HG02973 (cell line): ENCODE measurements around the gene ARHGEF17.
"Not testable (repeated sequence)": the region's sequence is repeated elsewhere in the genome, so short reads cannot be mapped to it uniquely, and the experiment has no call there.

Source experiments
- ATAC-seq: cut with Tn5 transposase; IDR thresholded peaks from one replicate; pipeline ENCODE4 v1.9.1; 2021; ENCODE audit warnings: moderate library complexity; ENCODE audit not compliant: unreplicated experiment

Gene ARHGEF17, protein sequence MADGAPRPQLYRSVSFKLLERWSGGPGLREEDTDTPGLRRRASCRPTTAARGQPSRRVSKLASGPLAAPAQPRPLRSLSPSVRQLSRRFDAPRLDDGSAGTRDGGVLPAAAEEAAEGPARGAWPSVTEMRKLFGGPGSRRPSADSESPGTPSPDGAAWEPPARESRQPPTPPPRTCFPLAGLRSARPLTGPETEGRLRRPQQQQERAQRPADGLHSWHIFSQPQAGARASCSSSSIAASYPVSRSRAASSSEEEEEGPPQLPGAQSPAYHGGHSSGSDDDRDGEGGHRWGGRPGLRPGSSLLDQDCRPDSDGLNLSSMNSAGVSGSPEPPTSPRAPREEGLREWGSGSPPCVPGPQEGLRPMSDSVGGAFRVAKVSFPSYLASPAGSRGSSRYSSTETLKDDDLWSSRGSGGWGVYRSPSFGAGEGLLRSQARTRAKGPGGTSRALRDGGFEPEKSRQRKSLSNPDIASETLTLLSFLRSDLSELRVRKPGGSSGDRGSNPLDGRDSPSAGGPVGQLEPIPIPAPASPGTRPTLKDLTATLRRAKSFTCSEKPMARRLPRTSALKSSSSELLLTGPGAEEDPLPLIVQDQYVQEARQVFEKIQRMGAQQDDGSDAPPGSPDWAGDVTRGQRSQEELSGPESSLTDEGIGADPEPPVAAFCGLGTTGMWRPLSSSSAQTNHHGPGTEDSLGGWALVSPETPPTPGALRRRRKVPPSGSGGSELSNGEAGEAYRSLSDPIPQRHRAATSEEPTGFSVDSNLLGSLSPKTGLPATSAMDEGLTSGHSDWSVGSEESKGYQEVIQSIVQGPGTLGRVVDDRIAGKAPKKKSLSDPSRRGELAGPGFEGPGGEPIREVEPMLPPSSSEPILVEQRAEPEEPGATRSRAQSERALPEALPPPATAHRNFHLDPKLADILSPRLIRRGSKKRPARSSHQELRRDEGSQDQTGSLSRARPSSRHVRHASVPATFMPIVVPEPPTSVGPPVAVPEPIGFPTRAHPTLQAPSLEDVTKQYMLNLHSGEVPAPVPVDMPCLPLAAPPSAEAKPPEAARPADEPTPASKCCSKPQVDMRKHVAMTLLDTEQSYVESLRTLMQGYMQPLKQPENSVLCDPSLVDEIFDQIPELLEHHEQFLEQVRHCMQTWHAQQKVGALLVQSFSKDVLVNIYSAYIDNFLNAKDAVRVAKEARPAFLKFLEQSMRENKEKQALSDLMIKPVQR (N-terminal part only)

DNA sequence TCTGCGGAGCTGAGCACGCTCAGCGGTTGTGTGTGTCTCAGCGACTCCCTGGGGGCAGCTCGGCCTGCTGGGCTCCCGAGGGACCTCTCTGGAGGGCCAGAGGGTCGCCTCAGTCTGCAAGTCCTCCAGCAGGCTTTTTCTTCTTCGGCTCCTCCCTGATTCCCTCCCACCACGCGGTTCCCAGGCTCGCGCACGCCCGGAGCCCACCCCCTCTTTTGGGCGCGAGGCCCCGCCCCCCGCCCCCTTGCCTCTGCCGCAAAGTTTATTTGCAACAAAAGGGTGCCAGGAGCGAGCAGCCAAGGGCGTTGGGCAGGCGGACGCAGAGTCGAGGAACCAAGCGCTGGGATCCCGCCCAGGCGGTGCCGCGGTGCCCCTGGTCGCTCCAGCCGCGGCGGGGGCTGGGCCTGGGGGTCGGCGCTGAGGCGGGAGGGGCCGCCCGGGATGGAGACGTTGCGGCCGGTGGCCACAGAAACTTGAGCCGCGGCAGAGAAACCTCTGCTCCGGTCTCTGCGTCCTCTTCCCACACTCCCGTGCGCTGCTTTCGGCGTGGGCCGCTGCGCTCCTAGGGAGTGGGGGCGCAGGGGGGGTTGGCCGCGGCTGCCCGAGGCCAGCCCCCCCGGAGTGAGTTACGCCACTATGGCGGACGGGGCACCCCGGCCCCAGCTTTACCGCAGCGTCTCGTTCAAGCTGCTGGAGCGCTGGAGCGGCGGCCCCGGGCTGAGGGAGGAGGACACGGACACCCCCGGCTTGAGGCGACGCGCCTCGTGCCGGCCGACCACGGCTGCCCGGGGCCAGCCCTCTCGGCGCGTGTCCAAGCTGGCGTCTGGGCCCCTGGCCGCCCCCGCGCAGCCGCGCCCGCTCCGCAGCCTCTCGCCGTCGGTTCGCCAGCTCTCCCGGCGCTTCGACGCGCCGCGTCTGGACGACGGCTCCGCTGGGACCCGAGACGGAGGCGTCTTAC is at the start of gene ARHGEF17:
TSS of gene ARHGEF17 (plus strand) at position 274 of the 958 bp plus-strand sequence. CDS start at position 637, 363 bp downstream.
- ATAC-seq: peak; percentile 19

DNA sequence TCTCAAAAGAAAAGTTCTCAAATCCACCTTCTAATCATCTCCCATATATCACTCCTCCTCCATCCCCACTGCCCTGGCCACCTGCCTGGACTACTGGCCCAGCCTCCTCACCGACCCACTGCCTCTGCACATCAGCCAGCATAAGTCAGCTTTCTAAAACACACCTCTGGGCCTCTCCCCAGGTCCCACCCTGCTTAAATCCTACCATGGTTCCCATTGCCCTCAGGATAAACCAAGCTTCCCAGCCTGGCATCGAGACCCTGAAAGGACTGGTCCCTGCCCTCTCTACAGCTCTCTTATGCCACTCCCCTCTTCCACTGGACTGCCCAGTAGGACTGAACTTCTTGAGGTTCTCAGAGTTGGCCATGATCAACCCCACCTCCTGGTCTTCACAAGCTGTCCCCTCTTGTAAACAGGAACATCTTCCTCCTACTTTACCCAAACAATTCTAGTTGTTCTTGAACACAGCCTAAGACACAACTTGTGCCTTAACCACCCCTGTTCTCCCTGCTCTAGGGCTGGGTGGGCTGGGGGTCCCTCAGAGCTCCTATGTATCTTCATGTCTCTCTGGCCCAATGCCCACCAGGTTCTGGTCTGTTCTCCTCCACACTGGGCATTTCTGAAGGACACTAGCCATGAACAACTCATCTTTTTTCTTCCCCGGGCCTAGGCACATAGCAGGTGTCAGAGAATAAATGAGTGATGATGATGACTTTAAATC is 48.5 kb upstream of the ARHGEF17 start:
- ATAC-seq: no peak

DNA sequence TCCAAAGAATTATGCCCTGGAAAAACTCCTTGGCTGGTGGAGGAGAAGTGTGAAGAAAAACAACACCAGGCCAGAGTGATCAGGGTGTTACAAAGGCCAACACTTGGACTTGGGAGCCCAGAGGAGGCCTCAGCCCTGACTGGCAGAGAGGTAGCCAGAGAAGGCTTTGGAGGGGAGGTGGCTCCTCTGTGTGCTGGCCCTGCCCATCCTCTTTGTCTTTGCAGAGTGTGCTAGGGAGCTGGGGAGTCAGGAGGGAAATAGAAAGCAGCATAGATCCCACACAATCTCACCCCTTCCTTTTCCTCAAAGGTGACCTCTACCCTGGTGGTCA is 48.0 kb upstream of the ARHGEF17 start:
- no peak for ATAC-seq

DNA sequence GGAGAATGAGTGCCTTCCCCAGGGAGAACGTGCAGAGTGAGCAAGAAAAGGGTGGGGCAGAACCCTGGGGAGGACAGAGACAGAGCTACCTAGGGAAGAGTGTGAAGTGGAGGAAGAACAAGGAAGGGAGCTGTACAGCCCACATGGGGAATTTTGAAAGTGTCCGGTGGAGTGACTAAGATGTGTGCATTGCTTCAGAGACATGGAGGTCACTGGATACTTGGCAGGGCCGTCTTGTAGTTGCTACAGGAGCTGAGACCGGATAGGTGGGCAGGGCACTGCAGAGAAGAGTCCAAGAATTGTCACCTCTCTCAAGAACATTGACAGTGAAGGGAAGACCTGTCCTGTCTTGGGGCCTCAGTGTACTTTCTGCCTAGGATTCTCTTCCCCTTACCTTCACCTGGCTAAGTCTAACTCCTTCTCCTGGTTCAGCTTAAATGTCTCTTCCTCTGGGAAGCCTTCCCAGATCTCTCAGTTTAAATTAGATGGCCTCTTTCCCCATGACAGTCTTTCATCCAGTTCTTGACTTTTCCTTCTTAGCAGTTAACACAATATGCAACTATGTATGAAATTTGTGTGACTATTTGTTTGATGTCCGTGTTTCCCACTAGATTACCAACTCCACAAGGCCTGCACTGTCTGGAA is 45.1 kb upstream of the ARHGEF17 start:
- ATAC-seq: no peak

DNA sequence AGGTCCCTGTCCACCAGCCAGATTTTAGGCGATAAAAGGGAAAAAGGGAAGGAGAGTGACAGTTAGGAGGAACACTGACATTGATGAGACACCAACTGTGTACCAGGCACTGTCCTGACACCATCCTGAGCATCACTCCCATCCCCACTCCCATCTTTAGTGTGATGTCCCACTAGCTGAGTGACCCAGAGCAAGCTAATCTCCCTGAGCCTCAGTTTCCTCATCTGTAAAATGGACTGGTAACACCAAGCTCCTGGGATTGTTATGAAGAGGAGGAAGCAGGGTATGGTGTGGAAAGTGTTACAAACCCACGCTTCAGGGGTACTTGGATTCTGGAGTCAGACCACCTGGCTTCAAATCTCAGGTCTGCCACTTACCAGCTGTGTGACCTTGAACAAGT is 44.4 kb upstream of the ARHGEF17 start:
- ATAC-seq: no peak

DNA sequence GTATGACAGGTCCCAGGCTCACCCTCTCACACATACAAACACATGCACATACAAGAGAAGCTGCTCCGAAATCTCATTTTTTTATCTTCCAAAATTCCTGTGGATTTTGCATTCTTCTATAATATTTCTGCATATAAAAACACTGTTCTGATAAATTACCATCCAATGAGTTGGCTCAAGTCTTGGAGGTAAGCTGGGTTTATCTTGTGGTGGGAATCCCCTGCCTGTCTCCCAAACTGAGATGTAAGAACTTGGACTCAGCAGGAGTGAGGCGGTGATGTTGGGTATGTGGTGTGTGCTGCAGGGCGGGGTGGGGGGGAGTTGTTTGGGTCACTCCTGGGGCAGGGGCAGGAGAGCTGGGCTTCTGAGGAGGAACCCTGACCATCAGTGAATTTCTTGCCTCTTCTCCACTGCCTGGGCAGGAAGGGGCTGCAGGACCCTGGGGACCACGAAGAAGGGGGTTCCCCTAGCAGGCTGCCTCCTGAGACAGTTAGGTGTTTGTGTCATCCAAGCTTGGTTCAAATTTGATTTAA is 42.7 kb upstream of the ARHGEF17 start:
- no peak for ATAC-seq

DNA sequence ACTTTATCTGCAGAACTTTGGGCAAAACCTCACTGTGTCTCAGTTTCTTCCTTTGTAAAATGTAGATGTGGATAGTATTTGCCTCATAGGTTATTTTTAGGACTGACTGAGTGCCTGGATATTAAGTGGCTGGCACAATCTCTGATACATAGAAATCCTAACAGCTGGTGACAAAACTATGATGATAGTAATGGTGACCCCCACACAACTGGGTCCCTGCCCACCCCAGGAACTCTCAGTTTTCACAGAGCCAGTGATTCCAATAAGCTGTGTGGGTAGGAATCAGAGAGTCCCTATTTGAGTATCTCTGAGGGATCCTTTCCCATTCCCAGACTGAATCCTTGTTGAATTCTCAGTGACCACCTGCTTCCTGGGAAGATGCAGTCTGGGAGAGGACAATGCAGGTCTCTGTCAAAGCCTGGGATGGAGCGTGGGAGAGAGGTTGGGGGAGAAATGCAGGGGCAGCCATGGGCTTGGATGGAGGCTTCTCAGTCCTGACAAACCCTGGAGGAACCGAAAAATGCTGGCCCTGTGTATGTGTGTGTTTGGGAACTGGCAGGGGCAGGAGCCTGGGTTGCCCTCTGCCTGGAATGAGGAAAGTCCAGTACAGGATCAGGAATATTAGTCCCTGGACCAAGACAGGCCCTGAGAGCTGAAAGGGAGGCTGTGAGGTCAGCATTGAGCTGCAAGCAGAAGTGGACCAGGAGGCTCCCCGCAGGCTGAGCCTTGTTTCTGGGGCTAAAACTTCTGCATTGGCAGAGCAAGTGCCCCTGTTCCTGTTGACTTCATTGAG is 42.0 kb upstream of the ARHGEF17 start:
- no peak for ATAC-seq

DNA sequence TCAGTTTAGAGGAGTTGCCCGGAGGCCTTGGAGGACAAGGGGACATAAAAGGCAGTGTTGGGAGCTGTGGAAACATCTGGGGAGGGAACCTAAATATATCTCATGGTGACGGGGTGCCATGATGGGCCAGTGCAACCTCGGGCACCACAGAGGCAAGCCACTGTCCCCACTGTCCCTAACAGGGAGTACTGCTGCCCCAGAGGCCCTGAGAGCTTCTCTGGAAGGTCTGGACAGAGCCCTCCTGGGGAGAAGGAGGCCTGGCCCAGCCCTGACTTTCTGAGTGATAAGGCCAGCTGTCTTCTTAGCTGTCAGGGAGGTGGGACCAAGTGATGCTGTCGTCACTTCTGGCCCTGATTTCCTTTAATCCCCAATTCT is 41.4 kb upstream of the ARHGEF17 start:
- ATAC-seq: no peak

DNA sequence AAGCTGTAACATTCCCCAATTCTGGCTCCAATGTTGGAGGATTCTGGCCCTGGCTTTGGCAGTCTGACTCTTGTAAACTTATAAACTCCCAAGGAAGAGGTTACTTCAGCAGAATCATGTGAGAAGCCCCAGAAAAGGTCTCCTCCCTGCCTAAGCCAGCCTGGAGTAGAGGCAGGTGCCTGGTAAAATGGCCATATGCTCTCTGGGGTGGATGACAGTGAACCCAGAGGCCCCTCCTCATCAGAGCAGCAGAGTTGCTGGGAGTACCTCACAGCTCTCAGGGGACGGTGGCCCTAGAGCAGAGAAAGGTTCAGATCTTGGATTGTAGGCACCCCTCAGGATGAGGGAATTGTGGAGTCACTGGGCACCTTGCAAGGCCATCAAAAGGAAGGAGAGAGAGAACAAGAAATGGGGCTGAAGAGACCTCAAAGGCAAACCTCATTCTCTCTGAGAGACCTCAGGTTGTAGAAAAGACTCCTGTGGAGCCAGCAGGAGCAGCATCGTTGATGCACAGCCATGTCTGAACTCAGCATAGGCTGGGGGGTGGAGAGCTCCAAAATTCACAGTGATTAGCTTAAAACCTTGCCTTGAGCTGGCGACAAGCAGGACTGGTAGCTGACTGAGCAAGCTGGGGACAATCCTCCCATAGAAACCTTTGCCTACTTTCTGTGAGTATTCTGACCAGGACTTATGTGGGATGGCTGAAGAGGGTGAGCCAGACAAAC is 40.8 kb upstream of the ARHGEF17 start:
- no peak for ATAC-seq

DNA sequence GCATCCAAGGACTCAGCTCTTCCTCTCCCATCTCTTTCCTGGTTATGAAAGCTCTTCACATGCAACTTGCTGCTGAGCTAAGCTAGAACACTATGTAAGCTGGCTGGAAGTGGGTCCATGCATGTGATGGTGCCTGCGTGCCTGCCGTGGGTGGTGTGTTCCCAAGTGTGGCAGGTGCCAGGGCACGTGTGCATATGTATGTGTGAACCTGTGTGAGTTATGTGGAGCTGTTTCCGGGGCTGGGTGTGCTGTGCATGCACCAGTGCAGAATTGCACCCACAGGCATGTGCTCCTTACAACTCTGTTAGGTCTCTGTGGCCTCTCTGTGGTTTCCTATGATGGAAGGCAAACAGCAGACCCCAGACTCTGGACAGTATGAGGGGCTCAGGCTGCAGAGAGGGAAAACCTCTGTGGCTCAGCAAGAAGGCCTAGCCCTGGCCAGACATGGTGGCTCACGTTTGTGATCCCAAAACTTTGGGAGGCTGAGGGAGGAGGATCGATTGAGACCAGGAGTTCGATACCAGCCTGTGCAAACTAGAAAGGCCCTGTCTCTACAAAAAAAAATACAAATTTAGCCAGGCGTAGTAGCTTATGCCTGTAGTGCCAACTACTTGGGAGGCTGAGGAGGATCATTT is 40.1 kb upstream of the ARHGEF17 start:
- ATAC-seq: no peak

DNA sequence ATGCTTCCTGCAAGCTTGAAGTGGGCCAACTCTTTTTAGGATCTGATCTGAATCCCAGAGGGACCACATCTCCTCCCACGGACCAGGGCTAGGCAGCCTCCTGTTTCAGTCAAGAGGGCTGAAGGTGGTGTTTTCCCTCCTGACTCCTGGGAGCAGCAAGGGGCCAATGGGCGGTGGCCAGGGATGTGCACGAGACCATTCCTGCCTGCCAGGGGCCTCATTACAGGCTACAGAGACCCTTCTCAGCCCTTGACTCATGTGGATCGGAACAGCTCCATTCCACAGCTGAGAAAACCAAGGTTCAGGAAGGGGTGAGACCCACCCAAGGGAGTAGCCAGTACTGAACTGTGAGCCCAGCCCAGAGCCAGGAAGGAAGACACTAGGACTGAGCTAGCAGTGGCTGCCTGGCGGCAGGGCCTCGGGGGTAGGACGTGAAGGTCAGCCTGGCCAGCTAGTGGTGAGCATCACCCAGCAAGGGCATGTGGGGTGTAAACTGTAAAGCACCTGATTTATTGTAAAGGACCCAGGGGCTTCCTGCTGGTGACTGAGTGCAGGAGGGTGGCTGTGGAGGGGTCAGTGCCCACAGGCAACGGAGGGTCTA is 39.3 kb upstream of the ARHGEF17 start:
- ATAC-seq: no peak

DNA sequence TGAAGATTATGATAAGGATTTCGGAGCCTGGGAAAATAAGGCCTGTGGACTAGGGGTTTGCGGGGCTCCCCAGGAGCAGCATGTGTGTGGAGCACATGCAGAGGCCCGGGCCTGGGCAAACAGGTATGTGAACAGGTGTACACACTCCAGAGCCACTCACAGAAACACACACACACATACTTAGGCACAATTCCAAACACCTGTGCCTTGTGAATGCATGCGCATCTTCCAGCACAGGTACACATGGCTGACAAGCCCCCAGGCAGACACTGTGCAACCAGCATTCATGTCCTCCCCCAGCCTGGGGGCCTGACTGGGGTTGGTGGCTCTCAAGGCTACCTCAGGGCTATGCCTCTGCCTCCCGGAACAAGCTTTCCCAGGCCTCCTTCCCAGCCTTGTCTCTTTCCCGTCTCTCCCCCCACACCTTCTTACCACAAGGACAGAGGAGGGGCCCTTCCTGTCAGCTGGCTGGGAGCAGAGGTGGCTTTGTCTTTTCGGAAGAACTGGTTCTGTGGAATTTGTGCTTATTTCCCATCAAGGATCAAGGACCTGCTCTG is 38.5 kb upstream of the ARHGEF17 start:
- no peak for ATAC-seq

DNA sequence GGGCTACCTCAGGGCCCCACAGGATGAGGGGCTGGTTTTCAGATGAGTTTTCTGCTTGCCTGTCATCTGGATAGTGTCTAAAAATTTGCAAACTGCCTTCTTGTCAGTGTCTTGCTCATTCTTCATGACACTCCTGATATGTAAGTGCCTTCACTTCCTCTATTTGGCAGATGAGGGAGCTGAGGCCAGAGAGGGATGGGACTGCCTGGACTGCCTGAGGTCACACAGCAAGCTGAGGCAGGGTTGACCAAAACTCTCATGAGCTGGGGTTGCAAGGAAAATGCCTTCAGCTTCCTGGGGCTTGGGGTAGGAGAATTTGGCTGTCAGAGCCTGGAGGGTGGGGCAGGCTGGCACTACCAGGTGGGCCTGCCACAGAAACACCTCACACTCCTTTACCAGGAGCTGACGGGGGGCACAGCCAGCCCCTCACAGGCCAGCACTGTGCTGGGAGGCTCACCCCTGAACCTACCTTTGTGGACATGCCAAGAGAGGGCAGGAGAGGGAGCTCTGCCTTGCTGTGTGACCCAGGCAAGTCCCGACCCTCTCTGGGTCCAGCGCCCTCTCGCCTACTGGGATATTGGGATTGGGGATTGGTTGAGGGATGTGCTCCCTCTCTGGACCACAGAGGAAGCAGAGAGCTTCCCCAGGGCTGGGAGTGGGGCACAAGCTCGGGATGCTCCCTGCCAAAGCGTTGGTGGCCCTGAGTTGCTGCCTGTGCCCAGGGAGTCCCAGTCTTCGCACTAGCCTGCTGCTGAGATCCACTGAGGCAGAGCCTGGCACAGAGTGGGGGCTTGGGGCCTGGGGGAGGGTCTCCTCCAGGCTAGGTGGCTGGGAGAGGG is 37.8 kb upstream of the ARHGEF17 start:
- ATAC-seq: no peak

DNA sequence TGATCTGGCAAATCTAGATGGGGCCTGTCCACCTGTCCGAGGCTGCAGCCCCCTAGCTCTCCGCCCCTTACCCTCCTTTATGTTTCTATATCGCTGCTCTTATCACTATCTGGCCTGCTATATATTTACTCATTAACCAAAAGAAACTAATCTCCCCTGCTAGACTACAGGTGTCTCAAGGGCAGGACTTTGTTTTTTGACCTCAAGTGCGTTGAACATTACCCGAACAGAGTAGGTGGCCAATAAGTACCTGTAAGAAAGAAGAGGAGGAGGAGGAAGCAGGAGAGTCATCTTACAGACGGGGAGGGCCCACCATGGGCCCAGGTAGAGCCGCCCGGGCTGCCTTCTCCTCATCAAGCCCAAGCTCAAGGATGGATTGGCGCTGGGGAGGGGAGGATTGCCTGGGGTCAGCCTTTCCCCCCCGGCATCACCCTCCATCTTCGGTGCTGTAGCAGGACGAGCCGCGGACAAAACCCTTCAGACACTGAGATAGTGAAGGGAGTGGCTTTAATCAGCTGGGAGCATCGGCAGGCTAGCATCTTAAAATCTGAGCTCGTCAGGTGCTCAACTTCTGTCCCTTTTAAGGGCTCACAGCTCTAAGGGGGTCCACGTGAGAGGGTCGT is 37.1 kb upstream of the ARHGEF17 start:
- no peak for ATAC-seq

DNA sequence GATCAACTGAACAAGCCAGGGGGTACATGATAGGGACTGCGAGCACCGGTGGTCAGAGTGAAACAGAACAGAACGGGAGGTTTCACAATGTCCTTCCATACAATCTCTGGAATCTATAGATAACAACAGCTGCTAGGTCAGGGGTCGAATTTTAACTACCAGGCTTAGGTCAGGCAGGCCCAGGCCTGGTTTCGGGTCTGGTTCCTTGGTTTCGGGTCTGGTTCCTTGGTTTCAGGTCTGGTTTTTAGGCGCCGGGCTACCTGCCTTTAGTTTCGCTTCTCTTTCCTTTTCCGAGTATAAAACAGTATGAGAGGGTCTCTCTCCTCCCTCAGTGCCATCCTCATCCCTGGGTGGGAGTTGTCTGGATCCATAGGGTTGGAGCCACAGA is 36.6 kb upstream of the ARHGEF17 start:
- ATAC-seq: not testable (repeated sequence)
